ENCODE data around the gene MAN1A1.

MAN1A1 gene

GRCh38 chr6:119322034-119322433 lies 27.5 kb downstream of the MAN1A1 start:
- 0 out of 2 replicates have a peak, but pooled peaks cover 4% of the 10 kb centered on the region for H3F3A ChIP-seq (ENCODE audit: low read depth)
- no peaks in the 10 kb centered on the region for H3K9me3 ChIP-seq (ENCODE audit: insufficient read depth, low read depth, low read length)
- H3K4me1 ChIP-seq (ENCODE audit: insufficient read depth, low read length, poor library complexity, severe bottlenecking), result peaks cover 54% of the 10 kb centered on the region
- H3K36me3 ChIP-seq (ENCODE audit: insufficient read depth, low read length), result no peaks in the 10 kb centered on the region; the same call in 1 of the 2 replicates
- peak overlapping the region; percentile 72 for H3K4me2 ChIP-seq (ENCODE audit: low read depth, low read length, poor library complexity, severe bottlenecking)
- peaks cover 34% of the 10 kb centered on the region; the same call in 1 of the 2 replicates for H3K79me2 ChIP-seq (ENCODE audit: insufficient read depth, low read length)
- H4K20me1 ChIP-seq (ENCODE audit: insufficient read depth, low read length, poor library complexity, severe bottlenecking), result no peaks in the 10 kb centered on the region
- TF ChIP-seq EZH2phosphoT487 (IDR thresholded peaks at IDR 0.05; ENCODE audit: borderline replicate concordance) (no peak), CTCF (conservative IDR thresholded peaks at IDR 0.05; ENCODE audit: low read length) (no peak)
- peak overlapping the region; percentile 43 for H3K4me3 ChIP-seq (ENCODE audit: low read length, poor library complexity, severe bottlenecking)
- no peaks in the 10 kb centered on the region for H3K27me3 ChIP-seq (ENCODE audit: insufficient read depth, low read length, poor library complexity, severe bottlenecking)
- no peaks in the 10 kb centered on the region for H3K9me2 ChIP-seq (replicated peaks; ENCODE audit: low read depth, low read length)
- peak overlapping the region; percentile 27 for H3K9ac ChIP-seq (ENCODE audit: low read depth, low read length, poor library complexity, severe bottlenecking)
- H2AFZ ChIP-seq (ENCODE audit: low read length), result no peak overlapping the region

- H3K4me1 ChIP-seq (ENCODE audit: insufficient read depth, low read length, poor library complexity, severe bottlenecking), result peaks cover 62% of the 10 kb centered on the region
- no peak overlapping the region for H2AFZ ChIP-seq (ENCODE audit: low read length)
- no peak overlapping the region for H3K4me3 ChIP-seq (ENCODE audit: low read length, poor library complexity, severe bottlenecking)
- H3K79me2 ChIP-seq (ENCODE audit: insufficient read depth, low read length), result peaks cover 23% of the 10 kb centered on the region; the same call in 1 of the 2 replicates
- no peaks in the 10 kb centered on the region for H3K27me3 ChIP-seq (ENCODE audit: insufficient read depth, low read length, poor library complexity, severe bottlenecking)
- H3F3A ChIP-seq (ENCODE audit: low read depth), result 0 out of 2 replicates have a peak, but pooled peaks cover 4% of the 10 kb centered on the region
- H4K20me1 ChIP-seq (ENCODE audit: insufficient read depth, low read length, poor library complexity, severe bottlenecking), result no peaks in the 10 kb centered on the region
- H3K9ac ChIP-seq (ENCODE audit: low read depth, low read length, poor library complexity, severe bottlenecking), result no peak overlapping the region
- no peaks in the 10 kb centered on the region for H3K36me3 ChIP-seq (ENCODE audit: insufficient read depth, low read length)
- TF ChIP-seq EZH2phosphoT487 (IDR thresholded peaks at IDR 0.05; ENCODE audit: borderline replicate concordance) (no peak), CTCF (conservative IDR thresholded peaks at IDR 0.05; ENCODE audit: low read length) (no peak)
- H3K9me3 ChIP-seq (ENCODE audit: insufficient read depth, low read depth, low read length), result no peaks in the 10 kb centered on the region
- no peaks in the 10 kb centered on the region for H3K9me2 ChIP-seq (replicated peaks; ENCODE audit: low read depth, low read length)
- H3K4me2 ChIP-seq (ENCODE audit: low read depth, low read length, poor library complexity, severe bottlenecking), result no peak overlapping the region
These were observed 29.9 kb downstream of the MAN1A1 start for GRCh38 chr6:119319694-119320093.

GRCh38 chr6:119318730-119319129 lies 30.8 kb downstream of the MAN1A1 start:
- Histone ChIP-seq H2AFZ (ENCODE audit: low read length) (no peak overlapping the region), H3K9me3 (ENCODE audit: insufficient read depth, low read depth, low read length) (no peaks in the 10 kb centered on the region), H3K4me1 (ENCODE audit: insufficient read depth, low read length, poor library complexity, severe bottlenecking) (peaks cover 62% of the 10 kb centered on the region), H3K79me2 (ENCODE audit: insufficient read depth, low read length) (peaks cover 20% of the 10 kb centered on the region; the same call in 1 of the 2 replicates), H3K9me2 (replicated peaks; ENCODE audit: low read depth, low read length) (no peaks in the 10 kb centered on the region), H3K4me2 (ENCODE audit: low read depth, low read length, poor library complexity, severe bottlenecking) (no peak overlapping the region), H4K20me1 (ENCODE audit: insufficient read depth, low read length, poor library complexity, severe bottlenecking) (no peaks in the 10 kb centered on the region), H3F3A (ENCODE audit: low read depth) (0 out of 2 replicates have a peak, but pooled peaks cover 4% of the 10 kb centered on the region), H3K9ac (ENCODE audit: low read depth, low read length, poor library complexity, severe bottlenecking) (no peak overlapping the region), H3K27me3 (ENCODE audit: insufficient read depth, low read length, poor library complexity, severe bottlenecking) (no peaks in the 10 kb centered on the region), H3K4me3 (ENCODE audit: low read length, poor library complexity, severe bottlenecking) (no peak overlapping the region), H3K36me3 (ENCODE audit: insufficient read depth, low read length) (no peaks in the 10 kb centered on the region)
- TF ChIP-seq CTCF (conservative IDR thresholded peaks at IDR 0.05; ENCODE audit: low read length), result no peak
- TF ChIP-seq EZH2phosphoT487 (IDR thresholded peaks at IDR 0.05; ENCODE audit: borderline replicate concordance), result no peak

All from Loucy (cell line).